DMS 273 (cell line): ENCODE measurements around the gene TMEM154.

Experiments
- DNase-seq: peaks from one replicate; lab custom pipeline; 2025; ENCODE audit not compliant: unreplicated experiment; lab: John Stamatoyannopoulos, UW

Gene TMEM154, protein sequence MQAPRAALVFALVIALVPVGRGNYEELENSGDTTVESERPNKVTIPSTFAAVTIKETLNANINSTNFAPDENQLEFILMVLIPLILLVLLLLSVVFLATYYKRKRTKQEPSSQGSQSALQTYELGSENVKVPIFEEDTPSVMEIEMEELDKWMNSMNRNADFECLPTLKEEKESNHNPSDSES

DNA sequence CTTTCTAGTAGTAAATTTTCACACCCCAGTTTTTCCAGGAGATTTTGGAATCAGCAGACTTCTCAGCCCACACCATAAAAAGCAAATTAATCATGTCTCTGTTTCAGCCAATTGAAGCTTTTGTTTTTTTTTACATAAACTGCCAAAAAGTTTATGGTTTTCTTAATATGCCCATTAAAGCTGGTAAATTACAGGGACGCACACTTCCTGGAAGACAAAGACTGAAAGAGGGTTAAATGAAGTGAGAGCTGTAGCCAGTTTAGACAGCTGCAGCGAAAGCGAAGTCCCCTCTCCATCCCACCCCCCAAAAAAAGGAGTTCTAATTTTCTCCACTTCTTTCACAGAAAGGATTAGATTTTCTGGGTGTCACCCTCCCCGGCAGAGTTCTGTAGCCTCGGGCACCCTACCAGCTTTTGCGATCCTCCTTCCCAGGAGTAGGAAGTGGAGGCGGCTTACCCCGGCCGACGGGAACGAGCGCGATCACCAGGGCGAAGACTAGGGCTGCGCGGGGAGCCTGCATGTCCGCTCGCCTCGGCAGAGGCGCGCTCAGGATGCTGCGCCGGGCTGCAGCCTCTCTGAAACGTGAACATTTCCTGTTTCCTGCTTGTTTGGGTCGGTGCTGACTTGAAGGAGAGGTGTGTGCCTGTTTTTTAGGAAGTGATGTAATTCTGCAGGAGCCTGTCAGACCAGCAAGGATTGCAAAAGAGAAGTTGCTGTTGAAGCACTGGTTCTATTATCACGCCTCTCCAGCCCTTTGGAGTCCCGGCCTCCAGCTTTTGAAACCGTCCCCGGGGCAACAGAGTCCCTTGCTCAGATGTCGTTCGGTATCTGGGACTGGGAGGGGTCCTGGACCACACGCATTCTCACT is at the start of gene TMEM154:
TSS of gene TMEM154 (minus strand) at position 584 of the 868 bp plus-strand sequence. CDS start at position 520, 64 bp downstream.
- peak; percentile 68 for DNase-seq

DNA sequence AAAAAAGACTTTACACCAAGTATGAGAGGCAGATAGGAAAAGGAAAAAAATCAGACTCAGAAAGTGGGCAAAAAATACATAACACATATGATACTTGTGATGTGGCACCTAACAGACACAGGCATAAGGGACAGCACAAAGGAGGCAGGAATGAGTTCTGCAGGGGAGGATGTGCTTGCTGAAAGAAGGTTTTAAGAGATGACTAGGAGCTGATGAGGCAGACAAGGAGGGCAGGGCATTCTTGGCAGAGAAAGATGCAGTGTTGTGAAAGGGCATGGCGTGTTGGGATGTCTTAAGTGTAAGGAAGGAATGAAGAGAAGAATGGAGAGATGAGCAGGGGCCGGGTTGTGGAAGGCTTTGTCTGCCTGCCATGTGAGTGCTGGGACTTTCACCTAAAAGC is 49.7 kb upstream of the TMEM154 start:
- DNase-seq: no peak

DNA sequence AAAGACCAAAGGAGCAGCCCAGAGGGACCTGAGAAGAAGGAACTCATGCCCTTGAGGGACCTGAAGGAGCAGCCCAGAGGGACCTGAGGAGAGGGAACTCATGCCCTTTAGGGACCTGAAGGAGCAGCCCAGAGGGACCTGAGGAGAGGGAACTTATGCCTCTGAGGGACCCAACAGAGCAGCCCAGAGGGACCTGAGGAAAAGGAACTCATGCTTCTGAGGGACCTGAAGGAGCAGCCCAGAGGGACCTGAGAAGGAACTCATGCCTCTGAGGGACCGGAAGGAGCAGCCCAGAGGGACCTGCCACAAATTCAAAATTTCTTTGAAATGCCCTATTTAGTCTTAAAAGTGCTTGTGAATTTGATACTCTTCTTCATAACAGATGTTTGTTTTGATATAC is 48.5 kb upstream of the TMEM154 start:
- DNase-seq: no peak

DNA sequence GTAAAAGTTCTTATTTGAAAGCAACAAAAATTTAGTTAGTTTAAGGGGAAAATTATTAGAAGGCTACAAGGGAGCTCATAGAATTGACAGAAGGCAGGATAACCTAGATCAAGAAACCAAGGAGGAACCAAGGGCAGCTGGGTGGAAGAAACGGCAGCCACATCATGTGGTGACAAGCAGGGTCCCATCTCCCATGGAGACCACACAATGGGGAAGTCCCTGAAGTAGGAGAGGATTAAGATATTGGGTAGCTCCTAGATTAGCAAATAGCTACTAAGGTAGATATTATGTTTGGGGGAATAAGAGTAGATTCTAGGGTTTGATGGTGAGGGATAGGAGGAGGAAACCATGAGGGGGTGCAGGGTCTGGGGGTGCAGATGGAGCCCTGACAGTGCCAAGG is 48.0 kb upstream of the TMEM154 start:
- DNase-seq: no peak

DNA sequence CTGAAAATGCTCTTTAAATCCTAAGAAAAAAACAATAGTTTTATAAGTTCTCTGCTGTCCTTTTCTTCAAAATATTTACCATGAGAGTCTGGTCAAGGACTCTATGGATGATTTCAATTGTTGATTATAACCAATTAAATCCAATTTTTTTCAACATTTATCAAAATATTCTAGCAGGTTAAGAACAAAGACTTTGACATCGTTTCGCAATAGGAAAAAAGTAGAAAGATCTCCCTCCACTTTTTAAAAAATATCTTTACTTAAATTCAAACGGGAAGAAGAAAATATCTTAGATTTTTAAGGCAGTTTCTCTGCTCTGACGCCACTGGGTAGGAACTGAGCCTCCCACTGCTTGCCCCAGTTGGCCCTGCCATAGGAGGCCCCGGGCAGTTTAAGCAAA is 44.7 kb upstream of the TMEM154 start:
- no peak for DNase-seq

DNA sequence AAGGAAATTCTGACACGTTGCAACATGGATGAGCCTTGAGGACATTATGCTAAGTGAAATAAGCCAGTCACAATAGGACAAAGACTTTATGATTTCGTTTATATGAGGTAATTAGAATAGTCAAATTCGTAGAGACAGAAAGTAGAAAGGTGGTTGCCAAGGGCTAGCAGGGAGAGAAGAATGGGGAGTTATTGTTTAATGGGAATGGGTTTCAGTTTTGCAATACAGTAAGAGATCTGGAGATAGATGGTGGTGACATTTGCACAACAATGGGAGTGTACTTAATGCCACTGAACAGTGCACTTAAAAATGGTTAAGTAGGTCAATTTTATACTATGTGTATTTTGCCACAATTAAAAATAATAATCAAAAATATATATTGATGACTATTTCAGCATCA is 43.4 kb upstream of the TMEM154 start:
- DNase-seq: no peak

DNA sequence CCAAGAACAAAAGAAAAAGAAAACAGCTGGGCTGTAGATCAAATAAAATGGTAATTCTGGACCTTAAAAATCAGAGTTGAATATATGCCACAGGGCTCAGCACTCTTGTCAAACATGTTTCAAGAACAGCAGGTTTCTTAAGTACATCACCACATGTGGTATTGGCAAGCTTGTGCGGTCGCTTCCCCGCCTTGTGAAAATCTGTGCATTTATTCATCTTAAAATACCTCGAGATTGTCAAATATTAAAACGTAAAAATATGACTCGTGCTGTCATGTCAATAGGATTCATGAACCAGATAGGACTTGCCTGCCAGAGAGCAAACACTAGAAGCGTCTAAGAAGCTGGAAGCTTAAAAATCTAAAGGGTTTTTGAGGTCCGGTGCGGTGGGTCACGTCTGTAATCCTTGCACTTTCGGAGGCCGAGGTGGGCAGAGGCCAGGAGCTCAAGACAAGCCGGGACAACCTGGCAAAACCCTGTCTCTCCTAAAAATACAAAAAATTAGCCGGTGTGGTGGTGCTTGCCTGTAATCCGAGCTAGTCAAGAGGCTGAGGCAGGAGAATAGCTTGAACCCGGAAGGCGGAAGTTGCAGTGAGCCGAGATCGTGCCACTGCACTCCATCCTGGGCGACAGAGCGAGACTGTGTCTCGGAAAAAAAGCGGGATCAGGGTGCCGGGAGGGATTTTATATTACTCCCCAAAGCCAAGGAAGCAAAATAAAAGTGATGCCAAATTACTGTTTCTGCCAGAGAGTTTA is 40.2 kb upstream of the TMEM154 start:
- DNase-seq: peak; percentile 3

DNA sequence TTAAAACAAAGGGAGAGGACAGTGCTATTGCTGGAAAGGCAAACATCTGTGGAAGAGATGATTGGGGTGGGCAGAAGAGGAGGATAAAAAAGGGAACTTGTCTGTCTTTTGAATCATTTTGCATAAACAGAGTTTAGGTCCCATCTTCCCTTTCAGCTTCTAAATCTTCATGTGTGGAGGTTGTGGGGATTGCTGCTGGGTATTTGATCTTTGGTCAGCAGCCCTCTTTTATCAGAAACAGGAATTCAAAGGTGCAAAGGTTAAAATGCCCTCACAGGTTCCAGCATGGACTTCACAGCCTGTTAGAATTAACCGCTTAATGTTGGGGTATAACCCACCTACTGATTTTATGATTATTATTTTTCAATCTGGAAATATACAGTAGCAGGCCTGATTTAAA is 39.5 kb upstream of the TMEM154 start:
- DNase-seq: no peak

DNA sequence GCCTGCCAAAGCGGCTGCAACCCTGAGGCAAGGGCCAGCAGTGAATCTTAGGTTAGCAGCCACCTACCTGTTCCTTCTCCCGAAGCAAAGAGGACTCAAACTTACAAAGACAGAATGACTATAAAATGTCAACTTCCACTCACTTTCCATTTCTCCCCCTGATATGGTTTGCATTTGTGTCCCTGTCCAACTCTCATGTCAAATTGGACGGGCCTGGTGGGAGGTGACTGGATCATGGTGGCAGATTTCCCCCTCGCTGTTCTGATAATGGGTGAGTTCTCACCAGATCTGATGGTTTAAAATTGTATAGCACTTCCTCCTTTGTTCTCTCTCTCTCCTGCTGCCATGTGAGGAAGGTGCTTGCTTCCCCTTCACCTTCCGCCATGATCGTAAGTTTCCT is 35.3 kb upstream of the TMEM154 start:
- DNase-seq: no peak

DNA sequence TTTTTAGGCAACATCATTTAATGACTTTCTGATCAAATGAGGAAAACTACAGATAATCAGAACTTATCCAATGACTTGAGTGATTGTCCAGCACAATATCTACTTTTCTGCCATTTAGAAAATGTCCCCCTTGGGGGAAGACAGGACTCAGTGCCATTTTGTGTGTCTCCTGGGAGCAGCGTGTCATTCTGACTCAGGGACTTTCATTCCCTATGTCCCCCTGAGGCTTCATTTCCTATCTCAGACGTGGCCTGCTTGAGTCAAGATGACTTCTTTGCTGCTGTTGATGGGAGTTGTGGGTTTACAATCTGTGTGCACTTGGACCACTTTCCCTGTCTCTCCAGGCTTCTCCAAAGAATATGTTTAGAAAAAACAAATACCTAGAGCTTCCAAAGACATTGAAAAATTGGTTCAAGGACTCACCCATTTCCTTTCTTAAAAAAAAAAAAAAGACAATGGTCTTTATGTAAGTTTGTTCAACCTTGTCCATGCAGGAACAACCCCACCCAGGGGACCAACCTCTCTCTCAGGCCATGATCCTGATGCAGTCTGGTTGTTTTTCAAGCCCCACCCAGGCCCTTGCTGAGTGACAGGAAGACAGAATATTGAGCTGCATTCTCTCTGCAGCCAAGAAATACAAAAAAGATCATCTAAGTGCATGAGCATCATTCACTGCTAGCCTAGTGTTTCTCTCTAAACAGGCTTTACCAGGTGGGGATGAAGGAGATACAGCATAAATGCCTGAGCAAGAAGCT is 34.3 kb upstream of the TMEM154 start:
- no peak for DNase-seq

DNA sequence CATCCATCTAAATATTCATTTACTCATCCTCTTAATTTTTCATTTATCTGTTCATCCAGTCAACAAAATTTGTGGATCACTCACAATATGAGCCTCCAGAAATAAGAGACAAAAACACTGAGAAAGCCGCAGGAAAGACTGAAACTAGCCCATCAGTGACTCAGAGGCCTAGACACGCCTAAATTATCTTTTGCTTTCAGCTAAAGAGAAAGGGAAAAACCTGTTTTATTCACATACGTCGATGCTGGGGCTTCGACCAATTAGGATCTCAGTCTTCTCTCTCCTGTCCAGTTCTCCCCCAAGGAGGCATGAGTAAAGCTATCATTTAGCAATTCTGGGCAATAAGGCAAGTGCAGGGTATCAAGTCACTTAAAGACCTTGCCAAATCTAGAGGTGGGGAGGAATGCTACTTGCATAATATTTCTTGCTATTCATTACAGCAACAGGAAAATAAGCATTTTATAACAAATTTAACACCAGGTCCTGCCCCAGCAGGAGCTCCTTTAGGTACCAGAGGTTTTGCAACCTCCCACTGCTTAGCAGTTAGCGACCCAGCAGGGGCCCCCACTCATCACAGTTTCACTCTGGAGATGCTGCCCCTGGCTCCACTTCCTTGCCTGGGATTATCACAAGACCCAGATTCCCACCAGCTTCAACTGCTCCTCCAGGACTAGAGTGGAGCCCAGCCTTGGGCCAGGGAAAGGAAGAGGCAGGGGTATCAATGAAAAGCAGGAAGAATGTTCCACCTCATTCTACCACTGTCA is 30.1 kb upstream of the TMEM154 start:
- no peak for DNase-seq

DNA sequence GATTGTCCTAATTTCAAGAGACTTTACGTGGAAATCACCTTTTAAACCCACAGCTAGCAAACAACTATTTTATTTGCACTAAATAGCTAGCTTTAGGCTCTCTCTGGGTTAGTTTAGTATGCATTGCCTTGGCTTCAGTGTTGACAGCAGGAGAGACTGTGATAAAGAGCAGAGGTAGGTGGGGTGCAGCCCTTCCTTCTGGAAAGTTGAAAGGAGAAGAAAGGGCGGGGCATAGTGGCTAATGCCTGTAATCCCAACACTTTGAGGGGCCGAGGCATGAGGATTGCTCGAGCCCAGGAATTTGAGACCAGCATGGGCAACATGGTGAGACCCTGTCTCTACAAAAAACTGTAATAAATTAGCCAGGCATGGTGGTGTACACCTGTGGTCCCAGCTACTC is 29.0 kb upstream of the TMEM154 start:
- no peak for DNase-seq

DNA sequence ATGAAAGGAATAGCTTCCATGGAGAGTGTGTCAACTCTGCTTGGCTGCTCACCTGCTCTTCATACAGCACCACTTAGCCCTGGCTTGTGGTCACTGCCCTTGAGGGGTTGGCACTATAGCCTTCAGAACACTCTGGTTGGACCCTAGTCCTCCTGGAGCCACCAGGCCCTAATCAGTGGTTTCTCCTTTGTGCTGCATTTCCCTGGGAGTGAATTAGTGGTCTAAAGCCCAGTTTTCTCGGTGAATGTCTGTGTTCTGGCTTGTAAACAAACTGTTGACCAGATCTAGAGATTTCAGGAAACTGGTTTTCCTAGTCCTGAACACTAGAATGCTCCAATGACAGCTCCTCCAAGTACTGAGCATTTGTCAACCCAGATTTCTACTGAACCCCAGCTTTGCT is 28.6 kb upstream of the TMEM154 start:
- DNase-seq: no peak

DNA sequence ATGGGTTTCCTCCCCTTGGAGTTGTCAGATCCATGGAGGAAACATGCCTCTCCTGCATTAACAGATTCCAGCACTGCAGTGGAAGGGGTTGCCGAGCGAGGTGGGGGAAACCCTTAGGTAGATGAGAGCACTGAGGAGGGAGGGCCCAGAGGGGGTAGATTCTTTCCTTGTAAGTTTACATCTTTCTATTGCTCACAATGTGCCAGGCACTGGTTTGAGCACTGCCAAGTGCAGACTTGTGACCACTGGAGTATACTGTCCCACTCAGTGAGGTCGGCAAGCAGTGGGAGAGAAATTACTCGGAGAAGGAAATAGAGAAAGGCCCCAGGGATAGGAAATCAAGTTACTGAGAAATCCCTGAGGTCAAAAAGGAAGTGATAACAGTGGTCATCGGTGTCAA is 27.8 kb upstream of the TMEM154 start:
- DNase-seq: no peak

DNA sequence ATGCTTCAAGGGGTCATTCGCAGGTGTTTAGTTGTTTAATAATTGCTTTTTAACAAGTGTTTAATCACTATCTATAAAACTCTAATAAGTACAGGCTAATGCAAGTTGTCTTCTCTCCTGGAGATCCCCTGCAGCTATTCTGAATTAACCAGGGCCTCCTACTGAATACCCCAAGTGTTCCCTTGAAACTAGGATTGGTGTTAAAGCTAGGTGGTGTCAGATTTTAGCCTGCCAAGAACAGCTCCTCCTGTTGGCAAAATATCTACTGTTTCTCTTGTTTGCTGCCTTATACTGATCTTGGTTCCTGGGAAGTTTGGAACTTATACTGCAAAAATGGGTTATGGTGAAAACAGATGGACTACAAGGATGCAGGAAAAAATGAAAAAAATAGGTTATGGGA is 26.1 kb upstream of the TMEM154 start:
- DNase-seq: no peak

DNA sequence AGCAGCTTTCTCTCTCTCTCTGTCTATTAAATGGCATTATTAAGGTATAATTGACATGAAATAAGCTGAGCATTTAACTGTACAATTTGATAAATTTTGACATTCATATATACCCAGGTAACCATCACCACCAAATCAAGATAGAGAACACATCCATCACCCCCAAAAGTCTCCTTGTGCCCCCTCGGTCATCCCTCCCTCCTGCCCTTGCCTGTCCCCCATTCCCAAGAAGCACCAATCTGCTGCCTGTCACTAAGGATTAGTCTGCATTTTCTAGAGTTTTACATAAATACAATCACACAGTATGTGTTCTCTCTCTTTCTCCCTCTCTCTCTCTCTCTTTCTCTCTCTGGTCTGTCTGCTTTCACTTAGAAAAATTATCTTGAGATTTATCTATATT is 25.0 kb upstream of the TMEM154 start:
- DNase-seq: no peak

DNA sequence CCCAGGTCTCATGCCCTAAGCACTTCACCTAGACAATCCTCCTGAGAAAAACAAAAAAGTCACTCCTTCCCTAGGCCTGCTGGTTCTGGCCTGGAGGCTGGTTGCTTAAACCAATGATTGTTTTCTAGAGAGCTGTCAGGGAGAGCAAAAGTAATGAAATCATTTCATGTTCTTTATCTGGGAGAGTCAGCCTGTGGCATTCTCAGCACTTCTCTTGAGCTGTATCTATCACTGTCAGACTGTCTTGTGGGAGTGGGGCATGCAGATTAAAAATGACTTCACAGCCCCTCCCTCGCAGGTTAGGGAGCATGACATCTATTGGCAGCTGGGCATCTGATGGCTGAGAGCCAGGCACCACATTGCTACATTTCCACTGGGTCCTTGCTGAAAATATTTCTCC is 20.4 kb upstream of the TMEM154 start:
- no peak for DNase-seq

DNA sequence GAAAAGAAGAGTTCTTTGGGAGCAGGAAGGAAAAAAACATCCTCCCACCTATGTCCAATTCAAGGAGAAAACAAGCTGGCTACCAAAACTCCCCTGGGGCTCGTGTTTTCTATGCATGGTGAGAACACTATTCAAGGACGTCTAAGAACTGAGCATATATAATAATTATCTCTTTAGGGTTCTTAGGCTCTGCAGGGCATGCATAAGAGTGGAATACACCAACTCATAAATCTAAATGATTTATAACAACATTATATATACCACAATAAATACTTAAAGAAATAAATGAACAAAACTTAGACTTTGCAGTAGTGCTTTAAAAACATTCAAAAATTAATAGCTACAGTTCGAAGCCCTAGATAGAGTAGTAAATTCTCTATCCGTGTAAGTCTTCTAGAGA is 19.5 kb upstream of the TMEM154 start:
- no peak for DNase-seq

DNA sequence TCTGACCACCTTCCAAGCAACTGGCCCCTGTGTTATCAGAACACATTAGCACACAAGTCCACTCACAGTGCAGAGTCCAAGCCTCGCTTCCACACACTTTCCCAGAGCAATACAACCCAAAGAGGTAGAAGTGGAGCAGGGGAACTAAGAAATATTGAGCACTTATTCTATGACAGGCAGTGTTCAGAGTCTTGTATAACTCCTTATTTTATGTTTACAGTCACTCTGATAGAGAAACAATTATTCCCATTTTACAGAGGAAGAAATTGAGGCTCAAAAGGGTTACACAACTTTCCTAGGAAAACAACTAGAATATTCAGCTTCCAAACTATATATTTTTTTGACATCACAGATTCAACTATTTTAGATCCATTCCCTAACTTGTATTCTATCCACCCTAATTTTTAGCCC is 18.3 kb upstream of the TMEM154 start:
- DNase-seq: no peak

DNA sequence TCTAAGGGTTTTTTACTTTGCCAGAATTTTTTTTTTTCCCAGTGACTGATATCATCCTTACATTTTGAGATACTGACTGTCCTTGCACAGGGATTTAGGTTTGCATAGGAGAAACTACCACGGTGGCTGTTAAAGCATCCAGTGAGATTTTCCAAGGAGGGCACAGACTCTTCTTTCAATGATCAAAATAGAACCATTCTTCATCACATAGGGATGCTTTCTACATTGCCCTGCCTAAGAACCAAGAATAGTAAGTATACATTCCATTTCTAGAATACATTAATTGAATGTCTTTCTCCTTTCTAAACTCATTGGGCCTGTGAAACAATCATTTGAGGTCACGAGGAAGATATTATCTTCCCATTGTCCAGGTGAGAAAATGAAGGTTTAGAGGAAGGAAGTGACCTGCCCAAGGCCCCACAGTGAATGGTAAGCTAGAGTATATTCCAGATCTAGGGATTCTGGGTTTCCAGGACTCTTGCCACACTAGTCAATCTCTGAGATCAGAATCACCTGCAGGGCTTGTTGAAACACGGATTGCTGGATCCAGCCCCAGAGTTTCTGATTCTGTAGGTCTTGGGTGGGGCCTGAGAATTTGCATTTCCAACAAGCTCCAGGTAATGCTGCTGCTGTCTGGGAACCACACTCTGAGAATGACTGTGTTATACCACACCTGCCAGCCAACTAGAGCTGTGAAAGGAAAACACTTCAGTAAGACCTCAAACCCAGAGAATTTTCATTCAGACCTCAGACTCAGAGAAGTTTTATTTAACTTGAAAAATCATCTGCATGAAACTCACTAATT is 17.7 kb upstream of the TMEM154 start:
- DNase-seq: no peak
